HCT116 (cell line): ENCODE data around the gene CUEDC2.

Experiments used
- EZH2 ChIP-seq: fragments of 200-600 bp; sonication (generic); IDR thresholded peaks from 2 replicates; pipeline ENCODE4 v1.6.1; 2017; ENCODE audit warnings: antibody characterized with exemption, mixed run types
- JUND ChIP-seq: IDR thresholded peaks from 2 replicates; pipeline ENCODE4 v1.6.1; 2012
- POLR2A ChIP-seq: IDR thresholded peaks from 2 replicates; pipeline ENCODE4 v1.7.0; 2011; ENCODE audit warnings: borderline replicate concordance; ENCODE audit not compliant: insufficient read depth, insufficient read length; ENCODE audit errors: extremely low read depth
- SIN3A ChIP-seq: IDR thresholded peaks from 2 replicates; pipeline ENCODE4 v1.6.1; 2012; ENCODE audit warnings: low read depth
- SP1 ChIP-seq: IDR thresholded peaks from 2 replicates; pipeline ENCODE4 v1.6.1; 2012; ENCODE audit warnings: low read depth
- TF ChIP-seq, protein P1 (sequence below): IDR thresholded peaks from 2 replicates; pipeline ENCODE4 v1.6.1; 2012; ENCODE audit warnings: low read depth

DNA sequence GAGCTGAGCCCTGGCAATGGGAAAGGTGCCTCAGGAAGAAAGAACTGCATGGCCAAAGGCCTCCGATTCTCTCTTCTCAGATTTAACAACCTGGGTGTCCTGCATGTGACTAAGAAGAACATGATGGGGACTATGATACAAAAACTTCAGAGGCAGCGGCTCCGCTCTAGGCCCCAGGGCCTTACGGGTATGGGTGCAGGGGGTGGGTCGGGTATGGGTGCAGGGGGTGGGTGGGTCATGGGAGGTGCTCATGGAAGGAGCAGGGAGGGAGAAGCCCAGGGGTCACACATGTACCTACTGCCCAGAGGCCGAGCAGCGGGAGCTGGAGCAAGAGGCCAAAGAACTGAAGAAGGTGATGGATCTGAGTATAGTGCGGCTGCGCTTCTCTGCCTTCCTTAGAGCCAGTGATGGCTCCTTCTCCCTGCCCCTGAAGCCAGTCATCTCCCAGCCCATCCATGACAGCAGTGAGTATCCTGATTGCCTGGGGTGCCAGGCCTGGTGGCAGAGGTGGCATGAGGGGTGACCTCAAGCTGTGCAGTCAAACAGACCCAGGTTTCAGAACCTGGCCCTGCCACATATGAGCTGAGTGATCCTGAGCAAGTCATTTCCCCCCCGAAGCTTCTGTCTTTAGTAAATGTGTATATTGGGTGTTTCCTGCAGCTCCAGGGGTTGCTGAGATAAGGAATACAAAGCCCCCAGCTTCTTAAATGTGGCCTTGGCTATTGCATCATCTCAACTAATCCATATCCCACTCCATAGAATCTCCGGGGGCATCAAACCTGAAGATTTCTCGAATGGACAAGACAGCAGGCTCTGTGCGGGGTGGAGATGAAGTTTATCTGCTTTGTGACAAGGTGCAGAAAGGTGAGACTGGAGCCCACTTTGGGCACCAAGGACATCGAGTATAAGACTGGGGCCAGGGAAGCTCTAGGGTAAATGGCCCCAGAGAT lies 34.9 kb downstream of the CUEDC2 start:
- TF ChIP-seq SP1, result no peak
- TF ChIP-seq, protein P1, sequence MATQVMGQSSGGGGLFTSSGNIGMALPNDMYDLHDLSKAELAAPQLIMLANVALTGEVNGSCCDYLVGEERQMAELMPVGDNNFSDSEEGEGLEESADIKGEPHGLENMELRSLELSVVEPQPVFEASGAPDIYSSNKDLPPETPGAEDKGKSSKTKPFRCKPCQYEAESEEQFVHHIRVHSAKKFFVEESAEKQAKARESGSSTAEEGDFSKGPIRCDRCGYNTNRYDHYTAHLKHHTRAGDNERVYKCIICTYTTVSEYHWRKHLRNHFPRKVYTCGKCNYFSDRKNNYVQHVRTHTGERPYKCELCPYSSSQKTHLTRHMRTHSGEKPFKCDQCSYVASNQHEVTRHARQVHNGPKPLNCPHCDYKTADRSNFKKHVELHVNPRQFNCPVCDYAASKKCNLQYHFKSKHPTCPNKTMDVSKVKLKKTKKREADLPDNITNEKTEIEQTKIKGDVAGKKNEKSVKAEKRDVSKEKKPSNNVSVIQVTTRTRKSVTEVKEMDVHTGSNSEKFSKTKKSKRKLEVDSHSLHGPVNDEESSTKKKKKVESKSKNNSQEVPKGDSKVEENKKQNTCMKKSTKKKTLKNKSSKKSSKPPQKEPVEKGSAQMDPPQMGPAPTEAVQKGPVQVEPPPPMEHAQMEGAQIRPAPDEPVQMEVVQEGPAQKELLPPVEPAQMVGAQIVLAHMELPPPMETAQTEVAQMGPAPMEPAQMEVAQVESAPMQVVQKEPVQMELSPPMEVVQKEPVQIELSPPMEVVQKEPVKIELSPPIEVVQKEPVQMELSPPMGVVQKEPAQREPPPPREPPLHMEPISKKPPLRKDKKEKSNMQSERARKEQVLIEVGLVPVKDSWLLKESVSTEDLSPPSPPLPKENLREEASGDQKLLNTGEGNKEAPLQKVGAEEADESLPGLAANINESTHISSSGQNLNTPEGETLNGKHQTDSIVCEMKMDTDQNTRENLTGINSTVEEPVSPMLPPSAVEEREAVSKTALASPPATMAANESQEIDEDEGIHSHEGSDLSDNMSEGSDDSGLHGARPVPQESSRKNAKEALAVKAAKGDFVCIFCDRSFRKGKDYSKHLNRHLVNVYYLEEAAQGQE, result no peak
- TF ChIP-seq POLR2A, result no peak
- TF ChIP-seq EZH2, result no peak
- TF ChIP-seq SIN3A, result no peak
- TF ChIP-seq JUND, result no peak
